Measurements from ENCODE around the gene ABHD4. TPM values are rescaled to one million over a fixed set of nuclear protein-coding genes. Genes with fewer than 3 reads are reported as not detected.
A peak's percentile ranks its signal among the peaks of the same experiment; 100 is the strongest.

The ABHD4 gene
- total and polyA plus RNA-seq, 2 donors (not counting 1 experiment from before 2014, with no cell fraction given) = 10.5 to 22.7 TPM

DNA sequence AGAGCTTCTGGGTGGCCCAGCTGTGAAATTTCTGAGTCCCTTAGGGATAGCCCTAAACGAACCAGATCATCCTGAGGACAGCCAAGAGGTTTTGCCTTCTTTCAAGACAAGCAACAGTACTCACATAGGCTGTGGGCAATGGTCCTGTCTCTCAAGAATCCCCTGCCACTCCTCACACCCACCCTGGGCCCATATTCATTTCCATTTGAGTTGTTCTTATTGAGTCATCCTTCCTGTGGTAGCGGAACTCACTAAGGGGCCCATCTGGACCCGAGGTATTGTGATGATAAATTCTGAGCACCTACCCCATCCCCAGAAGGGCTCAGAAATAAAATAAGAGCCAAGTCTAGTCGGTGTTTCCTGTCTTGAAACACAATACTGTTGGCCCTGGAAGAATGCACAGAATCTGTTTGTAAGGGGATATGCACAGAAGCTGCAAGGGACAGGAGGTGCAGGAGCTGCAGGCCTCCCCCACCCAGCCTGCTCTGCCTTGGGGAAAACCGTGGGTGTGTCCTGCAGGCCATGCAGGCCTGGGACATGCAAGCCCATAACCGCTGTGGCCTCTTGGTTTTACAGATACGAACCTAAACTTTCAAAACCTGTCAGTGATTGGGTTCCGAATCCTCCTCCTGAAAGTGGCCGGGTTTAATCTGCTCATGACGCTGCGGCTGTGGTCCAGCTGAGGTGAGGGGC lies 48.0 kb upstream of the ABHD4 start:
- Histone ChIP-seq H2AFZ (ENCODE audit: insufficient read depth, low read depth, low read length, poor library complexity, severe bottlenecking) (peak overlapping the region; percentile 50), H3K27ac (ENCODE audit: low read length in 2 of 2) (peak overlapping the region; percentile 49 to 100), H3K79me2 (ENCODE audit: control insufficient read depth, insufficient read depth, low read length) (no peaks in the 10 kb centered on the region), H3K9me3 (ENCODE audit: control extremely low read depth in 1 of 3, control insufficient read depth in 2 of 3, insufficient read depth in 1 of 3, low read length in 2 of 3) (no peaks in the 10 kb centered on the region), H3K4me1 (ENCODE audit: control insufficient read depth in 2 of 2, insufficient read depth in 2 of 2, low read length in 2 of 2) (peaks cover 39 to 56% of the 10 kb centered on the region in 2 donors), H3K9ac (ENCODE audit: low read length) (peak overlapping the region; percentile 18), H3K4me3 (ENCODE audit: control extremely low read depth in 1 of 5, extremely low read depth in 1 of 5, insufficient read depth in 1 of 5, low read depth in 2 of 5, low read length in 4 of 5) (peak overlapping the region in 1 of 5 experiments; percentile 26), H3K27me3 (replicated peaks in 1 of 4; ENCODE audit: control extremely low read depth in 1 of 4, control insufficient read depth in 3 of 4, insufficient read depth in 4 of 4, low read length in 3 of 4) (no peaks in the 10 kb centered on the region), H4K20me1 (ENCODE audit: control insufficient read depth, insufficient read depth, low read length, poor library complexity, severe bottlenecking) (no peaks in the 10 kb centered on the region), H3K4me2 (replicated peaks; ENCODE audit: low read depth, low read length, poor library complexity, severe bottlenecking) (peak overlapping the region; percentile 59), H3K36me3 (replicated peaks in 1 of 2; ENCODE audit: control extremely low read depth in 1 of 2, control insufficient read depth in 1 of 2, extremely low read depth in 1 of 2, insufficient read depth in 2 of 2, low read length in 1 of 2) (peaks cover 0 to 2% of the 10 kb centered on the region in 2 experiments)
- WGBS (ENCODE audit: insufficient coverage) = 42% methylated on average over 8 of the region's 11 CpGs
- ChIA-PET CTCF (interaction anchor here (0.9 to 8.5 kb wide), 13 partner anchors 9 to 160 kb away, joined by 3 to 323 read pairs (median 4); no protein-coding TSS in a partner anchor), POLR2A (interaction anchor here (0.9 to 2.1 kb wide), 4 partner anchors 17 to 60 kb away, joined by 3 to 9 read pairs (median 4); no protein-coding TSS in a partner anchor)
- TF ChIP-seq, protein P1, sequence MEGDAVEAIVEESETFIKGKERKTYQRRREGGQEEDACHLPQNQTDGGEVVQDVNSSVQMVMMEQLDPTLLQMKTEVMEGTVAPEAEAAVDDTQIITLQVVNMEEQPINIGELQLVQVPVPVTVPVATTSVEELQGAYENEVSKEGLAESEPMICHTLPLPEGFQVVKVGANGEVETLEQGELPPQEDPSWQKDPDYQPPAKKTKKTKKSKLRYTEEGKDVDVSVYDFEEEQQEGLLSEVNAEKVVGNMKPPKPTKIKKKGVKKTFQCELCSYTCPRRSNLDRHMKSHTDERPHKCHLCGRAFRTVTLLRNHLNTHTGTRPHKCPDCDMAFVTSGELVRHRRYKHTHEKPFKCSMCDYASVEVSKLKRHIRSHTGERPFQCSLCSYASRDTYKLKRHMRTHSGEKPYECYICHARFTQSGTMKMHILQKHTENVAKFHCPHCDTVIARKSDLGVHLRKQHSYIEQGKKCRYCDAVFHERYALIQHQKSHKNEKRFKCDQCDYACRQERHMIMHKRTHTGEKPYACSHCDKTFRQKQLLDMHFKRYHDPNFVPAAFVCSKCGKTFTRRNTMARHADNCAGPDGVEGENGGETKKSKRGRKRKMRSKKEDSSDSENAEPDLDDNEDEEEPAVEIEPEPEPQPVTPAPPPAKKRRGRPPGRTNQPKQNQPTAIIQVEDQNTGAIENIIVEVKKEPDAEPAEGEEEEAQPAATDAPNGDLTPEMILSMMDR (IDR thresholded peaks at IDR 0.05) = no peak
- TF ChIP-seq EZH2 (IDR thresholded peaks at IDR 0.05; ENCODE audit: borderline replicate concordance, insufficient read depth, low read depth, low read length, poor library complexity, severe bottlenecking) = no peak
- Mint-ChIP-seq H3K4me3 (peak overlapping the region; percentile 69), H3K9me3 (ENCODE audit: insufficient read depth) (no peaks in the 10 kb centered on the region), H3K27me3 (no peaks in the 10 kb centered on the region), H3K27ac (peak overlapping the region; percentile 93), H3K4me1 (peaks cover 81% of the 10 kb centered on the region)
- intact Hi-C loops (cut with micrococcal nuclease) = no loop called here
- peak; percentile 81 for ATAC-seq (ENCODE audit: low read depth)
- peak; percentile 37 for DNase-seq

GRCh38 chr14:22551605-22551997 lies 46.5 kb upstream of the ABHD4 start:
- DNase-seq = no peak
- ChIA-PET CTCF (interaction anchor here (0.8 to 8.5 kb wide), 10 partner anchors 10 to 79 kb away, joined by 3 to 323 read pairs (median 4); no protein-coding TSS in a partner anchor), POLR2A (interaction anchor here (1.2 to 1.6 kb wide), 2 partner anchors 20 to 59 kb away, joined by 3 to 7 read pairs; no protein-coding TSS in a partner anchor)
- Mint-ChIP-seq H3K4me1 (peaks cover 84% of the 10 kb centered on the region), H3K9me3 (ENCODE audit: insufficient read depth) (no peaks in the 10 kb centered on the region), H3K4me3 (peak overlapping the region; percentile 69), H3K27ac (peak overlapping the region; percentile 93), H3K27me3 (peaks cover 3% of the 10 kb centered on the region)
- Histone ChIP-seq H3K9me3 (ENCODE audit: control extremely low read depth in 1 of 3, control insufficient read depth in 2 of 3, insufficient read depth in 1 of 3, low read length in 2 of 3) (no peaks in the 10 kb centered on the region), H3K36me3 (replicated peaks in 1 of 2; ENCODE audit: control extremely low read depth in 1 of 2, control insufficient read depth in 1 of 2, extremely low read depth in 1 of 2, insufficient read depth in 2 of 2, low read length in 1 of 2) (peaks cover 0 to 2% of the 10 kb centered on the region in 2 experiments), H4K20me1 (ENCODE audit: control insufficient read depth, insufficient read depth, low read length, poor library complexity, severe bottlenecking) (no peaks in the 10 kb centered on the region), H3K9ac (ENCODE audit: low read length) (no peak overlapping the region), H3K4me2 (replicated peaks; ENCODE audit: low read depth, low read length, poor library complexity, severe bottlenecking) (no peak overlapping the region), H3K27me3 (replicated peaks in 1 of 4; ENCODE audit: control extremely low read depth in 1 of 4, control insufficient read depth in 3 of 4, insufficient read depth in 4 of 4, low read length in 3 of 4) (no peaks in the 10 kb centered on the region), H3K4me1 (ENCODE audit: control insufficient read depth in 2 of 2, insufficient read depth in 2 of 2, low read length in 2 of 2) (peaks cover 54 to 69% of the 10 kb centered on the region in 2 donors), H3K4me3 (ENCODE audit: control extremely low read depth in 1 of 5, extremely low read depth in 1 of 5, insufficient read depth in 1 of 5, low read depth in 2 of 5, low read length in 4 of 5) (no peak overlapping the region), H3K27ac (ENCODE audit: low read length in 2 of 2) (peak overlapping the region; percentile 17 to 100), H3K79me2 (ENCODE audit: control insufficient read depth, insufficient read depth, low read length) (no peaks in the 10 kb centered on the region), H2AFZ (ENCODE audit: insufficient read depth, low read depth, low read length, poor library complexity, severe bottlenecking) (peak overlapping the region; percentile 50)
- WGBS (ENCODE audit: insufficient coverage) = 44% methylated on average over 4 of the region's 5 CpGs
- no peak for TF ChIP-seq EZH2 (IDR thresholded peaks at IDR 0.05; ENCODE audit: borderline replicate concordance, insufficient read depth, low read depth, low read length, poor library complexity, severe bottlenecking)
- TF ChIP-seq, protein P1 (IDR thresholded peaks at IDR 0.05) = no peak
- intact Hi-C loops (cut with micrococcal nuclease) = no loop called here
- no peak for ATAC-seq (ENCODE audit: low read depth)

Measured in B cell (primary cell).